ENCODE measurements around the gene UBIAD1. TPM values are rescaled to one million over a fixed set of nuclear protein-coding genes. Genes with fewer than 3 reads are reported as not detected.

Gene UBIAD1
- total and polyA plus RNA-seq, 2 of the 13 experiments (the other 11 are each of a cell fraction or from before 2014, with no cell fraction given), result 16.9 to 20.4 TPM

DNA sequence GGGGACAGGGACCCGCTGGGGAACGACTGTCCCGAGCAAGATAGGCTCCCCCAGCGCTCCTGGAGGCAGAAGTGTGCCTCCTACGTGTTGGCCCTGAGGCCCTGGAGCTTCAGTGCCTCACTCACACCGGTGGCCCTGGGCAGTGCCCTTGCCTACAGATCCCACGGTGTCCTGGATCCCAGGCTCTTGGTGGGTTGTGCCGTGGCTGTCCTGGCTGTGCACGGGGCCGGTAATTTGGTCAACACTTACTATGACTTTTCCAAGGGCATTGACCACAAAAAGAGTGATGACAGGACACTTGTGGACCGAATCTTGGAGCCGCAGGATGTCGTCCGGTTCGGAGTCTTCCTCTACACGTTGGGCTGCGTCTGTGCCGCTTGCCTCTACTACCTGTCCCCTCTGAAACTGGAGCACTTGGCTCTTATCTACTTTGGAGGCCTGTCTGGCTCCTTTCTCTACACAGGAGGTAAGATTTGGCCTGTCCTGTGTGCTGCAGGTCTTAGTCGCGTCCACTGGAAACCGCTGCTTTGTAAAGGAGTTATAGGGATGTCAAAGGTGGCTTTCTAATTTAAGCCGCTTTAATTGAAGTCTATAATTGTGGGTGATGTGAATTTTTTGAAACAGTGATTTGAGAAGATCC lies 717 bp downstream of the UBIAD1 start (continued):
- TF ChIP-seq ZNF350 (CRISPR knock-in tag; IDR thresholded peaks at IDR 0.05; ENCODE audit: borderline replicate concordance, low read depth) (0 out of 2 replicates have a peak, but pooled peaks have one; percentile 4), ATF5 (CRISPR knock-in tag; IDR thresholded peaks at IDR 0.05; ENCODE audit: low read depth) (no peak), ZNF333 (CRISPR knock-in tag; IDR thresholded peaks at IDR 0.05; ENCODE audit: borderline replicate concordance) (no peak; the same call in 1 of the 2 replicates), MIER3 (CRISPR knock-in tag; IDR thresholded peaks at IDR 0.05; ENCODE audit: borderline replicate concordance) (no peak), ZNF766 (CRISPR knock-in tag; IDR thresholded peaks at IDR 0.05; ENCODE audit: borderline replicate concordance) (no peak), TFDP2 (CRISPR knock-in tag; IDR thresholded peaks at IDR 0.05) (no peak), ZFY (CRISPR knock-in tag; IDR thresholded peaks at IDR 0.05) (no peak), MED8 (CRISPR knock-in tag; IDR thresholded peaks at IDR 0.05; ENCODE audit: insufficient replicate concordance) (no peak), ZNF709 (CRISPR knock-in tag; IDR thresholded peaks at IDR 0.05) (peak; percentile 89), ZNF292 (CRISPR knock-in tag; IDR thresholded peaks at IDR 0.05; ENCODE audit: borderline replicate concordance, low read depth) (0 out of 2 replicates have a peak, but pooled peaks have one; percentile 5), ZNF543 (CRISPR knock-in tag; IDR thresholded peaks at IDR 0.05) (0 out of 2 replicates have a peak, but pooled peaks have one; percentile 39), ZBTB42 (CRISPR knock-in tag; IDR thresholded peaks at IDR 0.05) (no peak), ZBTB43 (CRISPR knock-in tag; conservative IDR thresholded peaks at IDR 0.05) (no peak), SNAPC2 (CRISPR knock-in tag; IDR thresholded peaks at IDR 0.05) (no peak), ZNF224 (CRISPR knock-in tag; IDR thresholded peaks at IDR 0.05) (peak; percentile 26; the same call in 1 of the 2 replicates), ZNF841 (CRISPR knock-in tag; IDR thresholded peaks at IDR 0.05; ENCODE audit: borderline replicate concordance) (no peak), U2AF2 (IDR thresholded peaks at IDR 0.05; ENCODE audit: low read depth, low read length) (no peak), ZNF431 (CRISPR knock-in tag; IDR thresholded peaks at IDR 0.05; ENCODE audit: borderline replicate concordance, low read depth) (no peak), RXRB (CRISPR knock-in tag; IDR thresholded peaks at IDR 0.05; ENCODE audit: borderline replicate concordance) (no peak), NFATC3 (CRISPR knock-in tag; IDR thresholded peaks at IDR 0.05) (no peak), GATAD1 (CRISPR knock-in tag; IDR thresholded peaks at IDR 0.05) (no peak)
- TF ChIP-seq, protein P1, sequence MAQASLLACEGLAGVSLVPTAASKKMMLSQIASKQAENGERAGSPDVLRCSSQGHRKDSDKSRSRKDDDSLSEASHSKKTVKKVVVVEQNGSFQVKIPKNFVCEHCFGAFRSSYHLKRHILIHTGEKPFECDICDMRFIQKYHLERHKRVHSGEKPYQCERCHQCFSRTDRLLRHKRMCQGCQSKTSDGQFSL (CRISPR knock-in tag; IDR thresholded peaks at IDR 0.05), result no peak
- TF ChIP-seq, protein P2, sequence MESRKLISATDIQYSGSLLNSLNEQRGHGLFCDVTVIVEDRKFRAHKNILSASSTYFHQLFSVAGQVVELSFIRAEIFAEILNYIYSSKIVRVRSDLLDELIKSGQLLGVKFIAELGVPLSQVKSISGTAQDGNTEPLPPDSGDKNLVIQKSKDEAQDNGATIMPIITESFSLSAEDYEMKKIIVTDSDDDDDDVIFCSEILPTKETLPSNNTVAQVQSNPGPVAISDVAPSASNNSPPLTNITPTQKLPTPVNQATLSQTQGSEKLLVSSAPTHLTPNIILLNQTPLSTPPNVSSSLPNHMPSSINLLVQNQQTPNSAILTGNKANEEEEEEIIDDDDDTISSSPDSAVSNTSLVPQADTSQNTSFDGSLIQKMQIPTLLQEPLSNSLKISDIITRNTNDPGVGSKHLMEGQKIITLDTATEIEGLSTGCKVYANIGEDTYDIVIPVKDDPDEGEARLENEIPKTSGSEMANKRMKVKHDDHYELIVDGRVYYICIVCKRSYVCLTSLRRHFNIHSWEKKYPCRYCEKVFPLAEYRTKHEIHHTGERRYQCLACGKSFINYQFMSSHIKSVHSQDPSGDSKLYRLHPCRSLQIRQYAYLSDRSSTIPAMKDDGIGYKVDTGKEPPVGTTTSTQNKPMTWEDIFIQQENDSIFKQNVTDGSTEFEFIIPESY (CRISPR knock-in tag; IDR thresholded peaks at IDR 0.05), result no peak
- TF ChIP-seq, protein P3, sequence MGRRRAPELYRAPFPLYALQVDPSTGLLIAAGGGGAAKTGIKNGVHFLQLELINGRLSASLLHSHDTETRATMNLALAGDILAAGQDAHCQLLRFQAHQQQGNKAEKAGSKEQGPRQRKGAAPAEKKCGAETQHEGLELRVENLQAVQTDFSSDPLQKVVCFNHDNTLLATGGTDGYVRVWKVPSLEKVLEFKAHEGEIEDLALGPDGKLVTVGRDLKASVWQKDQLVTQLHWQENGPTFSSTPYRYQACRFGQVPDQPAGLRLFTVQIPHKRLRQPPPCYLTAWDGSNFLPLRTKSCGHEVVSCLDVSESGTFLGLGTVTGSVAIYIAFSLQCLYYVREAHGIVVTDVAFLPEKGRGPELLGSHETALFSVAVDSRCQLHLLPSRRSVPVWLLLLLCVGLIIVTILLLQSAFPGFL (CRISPR knock-in tag; IDR thresholded peaks at IDR 0.05), result 0 out of 2 replicates have a peak, but pooled peaks have one; percentile 16

All from HepG2 (cell line).